ENCODE results near the gene AKT1S1.
A peak's percentile ranks its signal among the peaks of the same experiment; 100 is the strongest.

The AKT1S1 gene

DNA sequence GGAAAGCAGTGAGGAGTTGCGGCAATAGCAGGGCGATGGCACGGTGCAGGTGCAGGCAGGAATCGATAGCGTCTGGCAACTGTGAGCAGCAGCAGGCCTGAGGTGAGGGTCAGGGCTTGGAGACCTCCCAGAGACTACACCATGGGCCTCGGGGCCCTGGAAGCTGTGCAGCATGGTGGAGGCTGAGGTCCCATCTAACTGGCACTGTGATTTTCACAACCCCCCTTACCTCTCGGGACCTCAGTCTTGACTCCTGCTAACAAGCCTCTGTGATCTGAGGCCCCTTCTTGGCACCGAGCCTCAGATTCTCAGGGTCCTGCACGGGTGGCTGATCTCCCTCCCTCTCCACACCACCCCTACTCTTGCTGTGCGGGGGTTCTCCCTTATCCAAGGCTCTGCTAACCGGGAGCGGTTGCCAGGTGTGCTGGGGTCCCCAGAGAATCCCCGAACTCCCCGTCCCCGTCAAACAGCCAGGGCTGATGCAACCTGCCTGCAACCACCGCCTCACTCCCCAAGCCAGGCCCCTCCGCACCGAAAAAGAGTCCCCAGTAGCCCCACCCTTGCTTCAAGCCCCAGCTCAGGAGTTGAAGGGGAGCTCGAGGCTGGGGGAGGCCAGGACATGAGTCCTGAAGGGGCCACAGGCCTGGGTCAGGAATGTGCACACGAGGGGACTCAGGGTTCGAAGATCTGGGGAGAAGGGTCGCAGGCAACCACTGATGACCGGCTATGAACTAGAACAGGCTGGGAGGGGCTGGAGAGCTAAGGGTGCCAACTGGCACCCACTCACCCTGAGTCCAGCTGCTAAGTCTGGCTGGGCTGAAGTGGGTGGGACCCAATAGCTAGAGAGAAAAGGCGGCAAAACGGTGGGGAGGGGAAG is 47.1 kb upstream of the AKT1S1 start (continued):
- TF ChIP-seq, protein P1, sequence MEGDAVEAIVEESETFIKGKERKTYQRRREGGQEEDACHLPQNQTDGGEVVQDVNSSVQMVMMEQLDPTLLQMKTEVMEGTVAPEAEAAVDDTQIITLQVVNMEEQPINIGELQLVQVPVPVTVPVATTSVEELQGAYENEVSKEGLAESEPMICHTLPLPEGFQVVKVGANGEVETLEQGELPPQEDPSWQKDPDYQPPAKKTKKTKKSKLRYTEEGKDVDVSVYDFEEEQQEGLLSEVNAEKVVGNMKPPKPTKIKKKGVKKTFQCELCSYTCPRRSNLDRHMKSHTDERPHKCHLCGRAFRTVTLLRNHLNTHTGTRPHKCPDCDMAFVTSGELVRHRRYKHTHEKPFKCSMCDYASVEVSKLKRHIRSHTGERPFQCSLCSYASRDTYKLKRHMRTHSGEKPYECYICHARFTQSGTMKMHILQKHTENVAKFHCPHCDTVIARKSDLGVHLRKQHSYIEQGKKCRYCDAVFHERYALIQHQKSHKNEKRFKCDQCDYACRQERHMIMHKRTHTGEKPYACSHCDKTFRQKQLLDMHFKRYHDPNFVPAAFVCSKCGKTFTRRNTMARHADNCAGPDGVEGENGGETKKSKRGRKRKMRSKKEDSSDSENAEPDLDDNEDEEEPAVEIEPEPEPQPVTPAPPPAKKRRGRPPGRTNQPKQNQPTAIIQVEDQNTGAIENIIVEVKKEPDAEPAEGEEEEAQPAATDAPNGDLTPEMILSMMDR (tag by site-specific recombination; IDR thresholded peaks at IDR 0.05) = no peak
- TF ChIP-seq ZFP69B (tag by site-specific recombination; IDR thresholded peaks at IDR 0.05) (no peak), ZBTB26 (tag by site-specific recombination; optimal IDR thresholded peaks at IDR 0.05) (no peak), ZNF169 (tag by site-specific recombination; IDR thresholded peaks at IDR 0.05) (no peak), SETDB1 (IDR thresholded peaks at IDR 0.05; ENCODE audit: insufficient read length, low read length) (no peak), ZBTB1 (tag by site-specific recombination; IDR thresholded peaks at IDR 0.05) (no peak), REPIN1 (tag by site-specific recombination; IDR thresholded peaks at IDR 0.05; ENCODE audit: low read depth) (no peak), KLF10 (tag by site-specific recombination; IDR thresholded peaks at IDR 0.05) (no peak), SP7 (tag by site-specific recombination; IDR thresholded peaks at IDR 0.05) (no peak; the same call in 1 of the 2 replicates), KLF9 (tag by site-specific recombination; IDR thresholded peaks at IDR 0.05; ENCODE audit: low read depth) (no peak), ZNF24 (tag by site-specific recombination; IDR thresholded peaks at IDR 0.05) (no peak), GLI2 (tag by site-specific recombination; IDR thresholded peaks at IDR 0.05; ENCODE audit: borderline replicate concordance, low read depth) (no peak), ZEB2 (tag by site-specific recombination; IDR thresholded peaks at IDR 0.05) (peak; percentile 87), ZIC2 (tag by site-specific recombination; IDR thresholded peaks at IDR 0.05) (peak; percentile 31; the same call in 1 of the 2 replicates), ZNF223 (tag by site-specific recombination; IDR thresholded peaks at IDR 0.05) (peak; percentile 86), ZBTB44 (tag by site-specific recombination; IDR thresholded peaks at IDR 0.05) (no peak), ZNF558 (tag by site-specific recombination; IDR thresholded peaks at IDR 0.05) (0 out of 2 replicates have a peak, but pooled peaks have one; percentile 33), ZNF148 (tag by site-specific recombination; IDR thresholded peaks at IDR 0.05; ENCODE audit: borderline replicate concordance) (no peak; the same call in 1 of the 2 replicates), ZNF660 (tag by site-specific recombination; IDR thresholded peaks at IDR 0.05) (0 out of 2 replicates have a peak, but pooled peaks have one; percentile 38), ZNF785 (tag by site-specific recombination; IDR thresholded peaks at IDR 0.05) (no peak), ZNF791 (tag by site-specific recombination; IDR thresholded peaks at IDR 0.05) (0 out of 2 replicates have a peak, but pooled peaks have one; percentile 4), ZNF394 (tag by site-specific recombination; IDR thresholded peaks at IDR 0.05; ENCODE audit: borderline replicate concordance) (no peak), ZNF658 (tag by site-specific recombination; IDR thresholded peaks at IDR 0.05) (no peak), GLIS1 (tag by site-specific recombination; IDR thresholded peaks at IDR 0.05) (no peak; the same call in 1 of the 2 replicates), ZNF571 (tag by site-specific recombination; IDR thresholded peaks at IDR 0.05) (no peak), SCRT2 (tag by site-specific recombination; IDR thresholded peaks at IDR 0.05) (no peak), ZFP3 (tag by site-specific recombination; IDR thresholded peaks at IDR 0.05; ENCODE audit: low read depth) (no peak)
- TF ChIP-seq, protein P2, sequence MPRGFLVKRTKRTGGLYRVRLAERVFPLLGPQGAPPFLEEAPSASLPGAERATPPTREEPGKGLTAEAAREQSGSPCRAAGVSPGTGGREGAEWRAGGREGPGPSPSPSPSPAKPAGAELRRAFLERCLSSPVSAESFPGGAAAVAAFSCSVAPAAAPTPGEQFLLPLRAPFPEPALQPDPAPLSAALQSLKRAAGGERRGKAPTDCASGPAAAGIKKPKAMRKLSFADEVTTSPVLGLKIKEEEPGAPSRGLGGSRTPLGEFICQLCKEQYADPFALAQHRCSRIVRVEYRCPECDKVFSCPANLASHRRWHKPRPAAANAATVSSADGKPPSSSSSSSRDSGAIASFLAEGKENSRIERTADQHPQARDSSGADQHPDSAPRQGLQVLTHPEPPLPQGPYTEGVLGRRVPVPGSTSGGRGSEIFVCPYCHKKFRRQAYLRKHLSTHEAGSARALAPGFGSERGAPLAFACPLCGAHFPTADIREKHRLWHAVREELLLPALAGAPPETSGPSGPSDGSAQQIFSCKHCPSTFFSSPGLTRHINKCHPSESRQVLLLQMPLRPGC (tag by site-specific recombination; IDR thresholded peaks at IDR 0.05) = no peak
- TF ChIP-seq, protein P3, sequence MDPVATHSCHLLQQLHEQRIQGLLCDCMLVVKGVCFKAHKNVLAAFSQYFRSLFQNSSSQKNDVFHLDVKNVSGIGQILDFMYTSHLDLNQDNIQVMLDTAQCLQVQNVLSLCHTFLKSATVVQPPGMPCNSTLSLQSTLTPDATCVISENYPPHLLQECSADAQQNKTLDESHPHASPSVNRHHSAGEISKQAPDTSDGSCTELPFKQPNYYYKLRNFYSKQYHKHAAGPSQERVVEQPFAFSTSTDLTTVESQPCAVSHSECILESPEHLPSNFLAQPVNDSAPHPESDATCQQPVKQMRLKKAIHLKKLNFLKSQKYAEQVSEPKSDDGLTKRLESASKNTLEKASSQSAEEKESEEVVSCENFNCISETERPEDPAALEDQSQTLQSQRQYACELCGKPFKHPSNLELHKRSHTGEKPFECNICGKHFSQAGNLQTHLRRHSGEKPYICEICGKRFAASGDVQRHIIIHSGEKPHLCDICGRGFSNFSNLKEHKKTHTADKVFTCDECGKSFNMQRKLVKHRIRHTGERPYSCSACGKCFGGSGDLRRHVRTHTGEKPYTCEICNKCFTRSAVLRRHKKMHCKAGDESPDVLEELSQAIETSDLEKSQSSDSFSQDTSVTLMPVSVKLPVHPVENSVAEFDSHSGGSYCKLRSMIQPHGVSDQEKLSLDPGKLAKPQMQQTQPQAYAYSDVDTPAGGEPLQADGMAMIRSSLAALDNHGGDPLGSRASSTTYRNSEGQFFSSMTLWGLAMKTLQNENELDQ (tag by site-specific recombination; IDR thresholded peaks at IDR 0.05; ENCODE audit: low read depth) = no peak
